Mammary epithelial cell (primary cell): ENCODE data around the gene ANTXR1.

Source experiments
- EZH2 ChIP-seq: IDR thresholded peaks from 2 replicates; pipeline ENCODE4 v1.6.1; 2012; ENCODE audit warnings: low read length, inconsistent platforms, borderline replicate concordance
- TF ChIP-seq, protein P1 (sequence below), 2 donors: IDR thresholded peaks in 1 of 2; conservative IDR thresholded peaks in 1 of 2; 2 replicates each; pipeline ENCODE4 v1.5.1; 2011 to 2012; ENCODE audit warnings: inconsistent platforms in 2 of 2, low read length in 2 of 2, mild to moderate bottlenecking in 2 of 2, control low read depth in 1 of 2, low read depth in 1 of 2; ENCODE audit not compliant: insufficient read depth in 1 of 2; ENCODE audit errors: extremely low read depth in 1 of 2

DNA sequence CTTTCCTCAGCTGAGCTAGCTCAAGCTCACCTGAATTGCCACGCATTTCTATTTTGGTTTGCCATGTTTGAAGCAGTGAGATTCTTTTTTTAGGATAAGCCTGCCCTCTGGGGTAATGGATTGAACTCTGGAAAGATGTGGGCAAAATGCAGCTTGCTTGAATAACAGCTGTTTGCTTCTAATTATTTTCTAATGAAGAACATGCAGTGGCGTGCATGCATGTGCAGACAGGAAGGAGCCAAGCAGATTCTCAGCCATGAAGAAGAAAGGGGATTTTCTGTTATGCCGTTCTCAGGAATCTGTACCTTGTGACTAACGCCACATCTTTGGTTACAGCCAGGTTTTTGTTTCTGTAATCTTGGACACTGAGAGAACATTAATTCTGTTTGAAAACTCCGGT is 171.2 kb downstream of the ANTXR1 start:
- TF ChIP-seq, protein P1, sequence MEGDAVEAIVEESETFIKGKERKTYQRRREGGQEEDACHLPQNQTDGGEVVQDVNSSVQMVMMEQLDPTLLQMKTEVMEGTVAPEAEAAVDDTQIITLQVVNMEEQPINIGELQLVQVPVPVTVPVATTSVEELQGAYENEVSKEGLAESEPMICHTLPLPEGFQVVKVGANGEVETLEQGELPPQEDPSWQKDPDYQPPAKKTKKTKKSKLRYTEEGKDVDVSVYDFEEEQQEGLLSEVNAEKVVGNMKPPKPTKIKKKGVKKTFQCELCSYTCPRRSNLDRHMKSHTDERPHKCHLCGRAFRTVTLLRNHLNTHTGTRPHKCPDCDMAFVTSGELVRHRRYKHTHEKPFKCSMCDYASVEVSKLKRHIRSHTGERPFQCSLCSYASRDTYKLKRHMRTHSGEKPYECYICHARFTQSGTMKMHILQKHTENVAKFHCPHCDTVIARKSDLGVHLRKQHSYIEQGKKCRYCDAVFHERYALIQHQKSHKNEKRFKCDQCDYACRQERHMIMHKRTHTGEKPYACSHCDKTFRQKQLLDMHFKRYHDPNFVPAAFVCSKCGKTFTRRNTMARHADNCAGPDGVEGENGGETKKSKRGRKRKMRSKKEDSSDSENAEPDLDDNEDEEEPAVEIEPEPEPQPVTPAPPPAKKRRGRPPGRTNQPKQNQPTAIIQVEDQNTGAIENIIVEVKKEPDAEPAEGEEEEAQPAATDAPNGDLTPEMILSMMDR (conservative IDR thresholded peaks at IDR 0.05 in 1 of 2, IDR thresholded peaks at IDR 0.05 in 1 of 2; ENCODE audit: extremely low read depth in 1 of 2, insufficient read depth in 1 of 2, low read depth in 1 of 2, low read length in 2 of 2) = no peak
- TF ChIP-seq EZH2 = no peak
